Islet precursor cell (in vitro differentiated cells): ENCODE results near the gene DOLPP1.
"Not testable (repeated sequence)": the region's sequence is repeated elsewhere in the genome, so short reads cannot be mapped to it uniquely, and the experiment has no call there.

Source experiments
- DNase-seq: peaks from one replicate; pipeline ENCODE4 v3.0.0-alpha.2; 2018

Gene DOLPP1, protein sequence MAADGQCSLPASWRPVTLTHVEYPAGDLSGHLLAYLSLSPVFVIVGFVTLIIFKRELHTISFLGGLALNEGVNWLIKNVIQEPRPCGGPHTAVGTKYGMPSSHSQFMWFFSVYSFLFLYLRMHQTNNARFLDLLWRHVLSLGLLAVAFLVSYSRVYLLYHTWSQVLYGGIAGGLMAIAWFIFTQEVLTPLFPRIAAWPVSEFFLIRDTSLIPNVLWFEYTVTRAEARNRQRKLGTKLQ

DNA sequence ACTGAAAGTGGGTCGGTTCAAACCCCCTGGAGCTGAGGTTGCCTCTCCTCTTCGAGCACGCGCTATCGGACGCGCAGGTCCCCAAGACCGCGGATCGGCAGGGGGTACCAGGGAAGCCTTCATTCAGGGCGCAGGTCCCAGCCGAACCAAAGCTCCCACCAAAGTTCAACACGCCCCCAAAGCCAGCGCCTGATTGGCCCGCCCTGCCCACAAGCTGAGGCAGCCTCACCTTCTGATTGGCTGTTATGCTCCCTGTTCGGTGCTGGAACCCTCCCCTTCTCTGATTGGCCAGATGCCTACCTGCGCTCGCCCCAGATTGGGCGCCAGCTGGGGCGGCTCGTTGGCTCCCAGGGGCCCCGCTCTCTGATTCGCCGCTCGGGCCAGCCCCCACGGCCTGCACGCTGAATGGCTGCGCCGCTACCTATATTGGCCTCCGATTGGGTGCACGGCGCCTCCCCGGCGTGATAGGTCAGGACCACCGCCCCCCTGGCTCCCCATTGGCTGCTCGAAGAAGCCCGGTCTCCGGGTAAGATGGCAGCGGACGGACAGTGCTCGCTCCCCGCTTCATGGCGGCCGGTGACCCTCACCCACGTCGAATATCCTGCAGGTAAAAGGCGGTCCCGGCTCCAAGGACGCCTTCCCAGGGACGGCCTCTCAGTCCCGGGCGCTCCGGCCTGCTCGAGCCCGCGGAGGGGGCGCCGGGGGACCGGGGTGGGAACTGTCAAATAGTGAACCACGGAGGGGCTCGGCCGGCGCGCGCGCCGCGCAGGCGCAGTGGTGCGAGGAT lies at the start of gene DOLPP1:
Gene DOLPP1, plus strand, starts transcription at position 511 of the 787 bp plus-strand sequence. Its CDS starts 21 bp downstream, at position 532.
- DNase-seq: peak; percentile 100

DNA sequence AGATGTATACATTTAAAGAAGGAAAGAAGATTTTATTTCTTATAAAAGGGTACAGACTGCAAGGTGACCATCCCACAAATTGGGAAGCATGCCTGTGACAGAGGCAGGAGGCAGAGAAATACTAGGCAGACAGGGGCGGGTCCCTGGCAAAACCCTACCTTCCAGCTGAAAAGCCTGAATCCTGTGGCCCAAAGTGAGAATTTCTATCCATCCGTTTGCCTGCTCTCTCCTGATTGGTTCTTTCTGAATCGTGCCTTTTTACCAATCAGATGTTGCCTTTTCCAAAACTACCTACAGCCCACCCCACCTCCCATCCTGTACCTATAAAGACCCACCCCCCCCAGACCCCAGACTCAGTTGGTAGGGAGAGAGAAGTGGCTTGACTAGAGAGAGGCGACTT lies 49.4 kb upstream of the DOLPP1 start:
- DNase-seq: no peak

DNA sequence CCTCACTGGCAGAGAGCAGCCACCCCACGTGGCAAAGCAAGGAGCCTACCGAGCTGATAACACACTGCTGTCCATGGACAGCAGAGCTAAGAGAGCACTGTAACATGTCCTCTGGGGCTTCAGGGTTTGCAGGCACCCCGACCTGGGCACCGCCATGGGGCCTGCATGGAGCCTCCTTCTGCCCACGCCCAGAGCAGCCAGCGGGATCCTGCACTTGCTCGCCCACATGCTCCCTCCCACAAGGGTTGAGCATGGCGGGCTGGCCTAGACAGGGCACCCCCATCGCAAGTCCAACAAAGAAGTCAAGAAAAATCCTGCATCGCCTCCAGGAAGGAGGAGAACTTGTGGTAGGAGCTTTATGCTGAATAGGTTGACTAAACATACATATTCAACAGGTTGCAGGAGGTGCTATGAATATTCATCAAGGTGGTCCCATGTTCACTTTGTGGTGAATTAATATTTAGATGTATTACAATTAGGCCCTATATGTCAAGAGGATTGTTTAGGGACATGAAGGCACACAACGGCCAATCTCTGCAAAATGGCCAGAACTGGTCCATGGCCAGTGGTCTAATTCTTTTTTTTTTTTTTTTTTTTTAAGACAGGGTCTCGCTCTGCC lies 48.3 kb upstream of the DOLPP1 start:
- DNase-seq: no peak

DNA sequence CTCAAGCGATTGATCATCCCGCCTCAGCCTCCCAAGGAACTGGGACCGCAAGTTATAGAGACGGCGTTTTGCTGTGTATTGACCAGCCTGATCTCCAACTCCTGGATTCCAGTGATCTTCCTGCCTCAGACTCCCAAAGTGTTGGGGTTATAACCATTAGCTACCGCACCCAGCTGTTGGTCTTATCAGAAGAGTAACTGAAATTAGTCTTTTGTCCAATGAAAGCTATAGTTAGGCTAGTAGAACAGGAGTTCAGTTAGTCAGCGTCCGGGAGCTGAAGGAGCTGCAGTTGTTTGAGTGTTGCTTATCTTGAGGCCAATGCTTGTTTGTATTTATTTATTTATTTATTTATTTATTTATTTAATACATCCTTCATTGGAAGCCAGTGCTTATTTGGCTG lies 47.7 kb upstream of the DOLPP1 start:
- no peak for DNase-seq

DNA sequence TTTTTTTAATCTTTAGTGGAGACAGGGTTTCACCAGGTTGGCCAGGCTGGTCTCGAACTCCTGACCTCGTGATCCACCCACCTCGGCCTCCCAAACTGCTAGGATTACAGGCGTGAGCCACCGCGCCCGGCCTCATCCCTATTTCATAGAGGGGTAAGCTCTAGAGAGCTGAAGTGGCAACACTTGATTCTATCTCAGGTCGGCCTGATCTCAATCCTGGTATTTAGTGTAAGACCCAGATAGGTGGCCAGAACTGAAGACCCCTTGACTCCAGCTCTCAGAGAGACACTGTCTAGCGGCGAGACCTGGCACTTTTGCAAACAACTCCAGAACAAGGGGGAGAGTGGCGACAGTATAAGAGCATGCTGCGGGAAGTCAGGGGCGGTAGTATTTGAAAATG lies 45.1 kb upstream of the DOLPP1 start:
- DNase-seq: not testable (repeated sequence)

DNA sequence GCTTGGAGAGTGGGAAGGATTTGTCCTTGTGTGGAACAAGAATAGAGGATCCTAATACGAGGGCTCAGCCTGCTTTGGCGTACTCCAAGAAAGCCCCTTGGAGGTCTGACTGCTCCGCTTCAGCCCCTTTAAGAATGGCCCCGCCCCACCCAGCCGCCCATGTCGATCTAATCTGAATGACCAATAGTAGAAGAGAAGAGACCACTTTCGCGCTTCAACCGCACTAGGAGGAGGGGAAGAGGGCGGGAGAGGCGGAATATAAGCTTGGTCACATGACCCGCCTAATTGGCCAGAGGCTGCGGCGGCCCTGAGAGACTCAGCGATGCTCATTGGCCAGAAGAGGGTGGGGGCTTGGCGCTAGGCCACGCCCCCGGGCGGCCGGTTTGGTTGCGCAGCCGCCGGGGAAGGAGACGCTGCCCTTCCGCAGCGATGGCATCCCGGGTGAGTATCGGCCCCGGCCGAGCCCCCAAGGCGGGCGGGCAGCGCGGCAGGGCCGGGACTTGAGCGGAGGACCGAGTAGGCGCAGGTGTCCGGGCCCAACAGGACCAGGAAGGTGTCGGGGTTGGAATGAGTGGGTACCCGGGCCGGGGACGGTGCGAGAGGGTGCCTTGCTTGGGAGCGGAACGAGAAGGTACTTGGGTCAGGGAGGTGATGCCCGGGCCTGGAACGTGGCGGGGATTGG lies 44.5 kb upstream of the DOLPP1 start, which contains the start of gene MIGA2:
Gene MIGA2, plus strand, starts transcription at position 386 of the 682 bp plus-strand sequence. CDS start 3,969 bp downstream, outside the sequence.
- DNase-seq: peak; percentile 99

DNA sequence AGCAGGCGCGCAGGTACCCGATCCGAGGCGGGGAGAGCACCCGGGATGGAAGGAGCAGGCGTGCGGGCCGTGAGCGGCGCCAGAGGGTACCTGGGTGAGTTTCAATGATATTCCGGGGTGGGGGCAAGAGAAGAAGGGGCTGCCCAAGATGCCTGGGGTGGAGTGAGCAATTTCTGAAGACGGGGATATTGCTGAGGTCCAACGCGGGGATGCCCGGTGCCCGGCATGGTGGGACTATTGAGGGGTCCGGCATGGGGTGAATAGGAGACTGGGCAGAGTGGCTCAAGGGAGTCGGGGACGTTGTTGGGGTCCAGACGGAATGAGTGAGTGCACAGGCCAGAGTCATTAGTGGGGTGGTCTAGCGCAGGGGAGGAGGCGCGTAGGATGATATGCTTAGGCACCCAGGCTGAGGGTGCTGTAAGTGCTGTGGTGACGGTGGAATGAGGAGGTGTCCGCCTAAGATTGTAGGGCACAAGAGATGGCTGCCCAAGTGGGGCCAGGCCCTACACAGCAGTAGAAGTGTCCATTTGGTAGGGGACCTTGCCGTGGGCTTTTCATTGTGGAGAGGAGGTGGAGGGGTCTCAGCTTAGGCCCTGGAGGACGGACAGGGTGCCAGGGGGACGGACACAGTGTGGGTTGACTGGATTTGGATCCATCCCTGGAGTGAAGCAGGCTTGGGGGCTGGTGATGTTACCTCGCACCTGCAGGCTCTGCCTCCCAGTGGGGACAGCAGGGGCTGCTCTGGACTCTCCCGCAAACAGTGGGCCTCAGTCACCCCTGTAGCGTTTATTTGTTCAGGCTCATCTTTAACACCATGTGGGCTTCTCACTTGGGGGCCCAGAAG lies 43.8 kb upstream of the DOLPP1 start:
- DNase-seq: no peak

DNA sequence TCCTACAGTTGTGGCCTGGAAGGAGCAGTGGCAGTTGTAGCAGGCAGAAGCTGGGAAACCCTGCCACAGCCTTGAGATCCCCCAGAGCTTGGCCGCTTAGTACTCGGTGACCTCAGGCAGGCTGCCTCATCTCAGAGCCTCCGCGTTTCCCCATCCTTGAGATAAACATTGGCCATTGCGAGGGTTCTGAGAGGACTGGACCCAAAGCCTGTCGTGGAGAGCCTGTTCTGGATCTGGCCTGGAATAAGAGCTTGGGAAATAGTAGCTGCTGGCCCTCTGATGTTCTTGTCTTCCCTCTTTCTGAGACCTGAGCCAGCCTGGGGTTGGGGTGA lies 43.2 kb upstream of the DOLPP1 start:
- no peak for DNase-seq

DNA sequence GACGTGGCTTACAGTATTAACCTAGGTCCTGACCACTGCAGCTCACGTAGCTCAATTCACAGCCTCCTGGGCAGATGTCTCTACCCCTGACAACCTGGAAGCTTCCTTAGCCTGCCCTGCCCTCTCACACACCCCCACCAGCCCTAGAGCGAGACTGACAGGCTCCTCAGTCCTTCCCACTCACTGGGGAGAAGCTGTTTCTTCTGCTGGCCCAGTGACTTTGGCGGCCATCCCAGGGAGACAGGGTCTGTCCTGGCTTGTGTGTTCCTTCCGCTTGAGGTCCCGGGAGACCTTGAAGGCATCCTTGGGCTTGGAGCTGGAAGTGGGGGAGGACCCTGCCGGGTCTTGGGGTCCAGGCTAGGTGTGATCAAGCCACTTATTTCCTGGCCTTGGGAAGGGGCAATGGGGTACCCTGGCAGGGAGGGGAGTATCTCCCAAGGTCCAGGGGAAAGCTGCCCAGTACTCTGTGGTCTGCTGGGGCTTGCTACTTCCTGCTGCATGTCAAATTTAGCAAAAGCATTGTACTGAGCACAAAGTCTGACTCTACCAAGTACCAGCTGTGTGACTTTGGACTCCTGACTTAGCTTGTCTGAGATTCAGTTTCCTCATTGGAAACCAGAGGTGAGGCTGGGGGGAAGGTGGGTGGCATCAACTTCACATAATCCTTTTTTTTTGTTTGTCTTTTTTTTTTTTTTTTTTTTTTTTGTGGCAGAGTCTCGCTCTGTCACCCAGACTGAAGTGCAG lies 42.6 kb upstream of the DOLPP1 start:
- DNase-seq: no peak

DNA sequence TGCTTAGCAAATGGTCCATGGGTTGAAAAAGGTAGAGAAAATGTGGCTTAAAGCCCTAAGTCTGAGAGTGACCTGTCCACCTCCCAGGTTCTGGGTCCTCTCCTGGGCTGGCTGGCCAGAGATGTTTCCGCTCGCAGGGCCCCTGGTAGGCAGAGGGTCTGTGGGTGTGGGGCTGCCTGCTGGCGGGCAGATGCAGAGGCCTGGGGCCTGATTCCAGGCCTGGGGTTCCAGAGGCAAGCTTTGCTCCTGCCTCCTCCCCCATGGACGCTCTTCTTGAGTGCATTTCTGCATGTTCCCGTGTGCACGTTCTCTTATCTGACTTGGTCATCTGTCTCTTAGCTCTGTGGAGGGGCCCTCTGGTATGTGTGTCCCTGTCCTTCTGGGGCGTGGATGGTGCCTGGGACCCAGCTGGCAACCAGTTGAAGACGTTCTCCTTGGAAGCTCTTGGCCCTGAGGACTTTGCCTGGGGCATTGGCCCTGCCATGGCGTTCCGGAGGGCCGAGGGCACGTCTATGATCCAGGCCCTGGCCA lies 40.7 kb upstream of the DOLPP1 start:
- DNase-seq: no peak

DNA sequence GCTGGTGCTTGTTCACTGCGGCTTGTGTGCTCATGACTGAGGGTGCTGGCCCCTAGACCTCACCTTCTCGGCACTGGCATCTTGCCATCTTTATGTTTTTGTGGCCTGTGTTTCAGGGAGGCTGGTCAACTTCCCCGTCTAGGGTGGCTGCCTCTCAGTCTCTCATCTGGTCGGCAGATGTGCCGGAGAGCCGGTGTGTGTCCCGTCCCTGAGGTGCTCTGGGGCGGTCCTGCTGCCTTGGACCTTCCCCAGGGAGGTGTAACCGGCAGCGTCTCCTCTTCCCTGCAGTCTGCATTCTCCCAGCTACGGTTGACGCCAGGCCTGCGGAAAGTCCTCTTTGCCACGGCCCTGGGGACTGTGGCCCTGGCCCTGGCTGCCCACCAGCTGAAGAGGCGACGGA lies 38.9 kb upstream of the DOLPP1 start:
- DNase-seq: no peak

DNA sequence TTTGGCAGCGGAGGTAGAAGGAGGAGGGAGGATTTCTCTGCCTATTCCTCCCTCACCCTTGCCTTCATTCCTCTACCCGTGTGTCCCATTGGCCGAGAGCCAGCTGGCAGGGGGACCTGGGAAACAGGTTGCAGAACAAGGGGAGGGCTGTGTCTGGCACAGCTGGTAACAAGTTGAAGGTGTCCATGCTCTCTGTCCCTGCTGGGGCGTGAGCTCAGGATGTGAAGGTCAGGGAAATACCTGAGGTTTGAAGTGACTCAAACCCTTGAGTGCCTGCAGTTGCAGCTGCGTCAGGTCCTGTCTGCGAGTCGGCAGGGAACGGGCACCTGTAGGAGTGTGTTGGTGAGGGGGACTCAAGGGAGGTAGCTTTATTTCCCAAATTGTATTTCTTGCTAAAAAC lies 28.3 kb upstream of the DOLPP1 start:
- no peak for DNase-seq

DNA sequence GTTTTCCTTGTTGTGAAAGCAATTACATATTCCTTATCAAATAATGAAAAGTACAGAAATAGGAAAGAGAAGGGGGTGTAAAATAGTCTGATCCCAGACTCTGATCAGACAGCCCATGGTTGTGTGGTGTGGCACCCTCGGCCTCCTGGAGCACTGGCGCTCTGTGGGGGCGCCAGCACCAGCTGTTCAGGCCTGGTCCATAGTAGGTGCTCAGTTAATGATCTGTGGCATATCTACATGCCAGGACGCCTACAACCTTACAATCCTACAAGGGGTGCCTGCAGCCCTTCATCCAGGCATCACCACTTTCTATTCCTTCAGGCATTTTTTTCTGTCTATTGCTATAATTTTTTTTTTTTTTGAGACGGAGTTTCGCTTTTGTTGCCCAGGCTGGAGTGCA lies 27.9 kb upstream of the DOLPP1 start:
- no peak for DNase-seq

DNA sequence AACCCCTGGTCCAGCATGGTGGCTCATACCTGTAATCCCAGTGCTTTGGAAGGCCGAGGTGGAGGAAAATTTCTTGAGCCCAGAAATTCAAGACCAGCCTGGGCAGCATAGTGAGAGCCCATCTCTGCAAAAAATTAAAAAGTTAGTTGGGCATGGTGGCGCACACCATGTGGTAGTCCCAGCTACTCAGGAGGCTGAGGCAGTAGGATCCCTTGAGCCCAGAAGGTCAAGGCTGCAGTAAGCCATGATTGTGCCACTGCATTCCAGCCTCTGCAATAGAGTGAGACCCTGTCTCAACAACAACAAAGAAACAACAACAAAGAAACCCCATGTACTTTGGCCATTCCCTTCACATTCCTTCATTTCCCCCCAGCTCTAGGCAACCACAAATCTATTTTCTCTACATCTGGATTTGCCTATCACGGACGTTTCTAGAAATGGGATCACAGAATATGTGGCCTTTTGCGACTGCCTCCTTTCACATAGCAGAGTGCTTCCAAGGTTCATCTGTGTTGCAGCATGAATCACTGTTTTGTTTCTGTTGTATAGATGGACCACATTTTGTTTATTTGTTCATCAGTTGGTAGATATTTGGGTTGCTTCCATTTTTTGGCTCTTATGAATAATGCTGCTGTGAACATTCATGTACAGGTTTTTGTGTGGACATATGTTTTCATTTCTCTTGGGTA lies 26.6 kb upstream of the DOLPP1 start:
- DNase-seq: no peak

DNA sequence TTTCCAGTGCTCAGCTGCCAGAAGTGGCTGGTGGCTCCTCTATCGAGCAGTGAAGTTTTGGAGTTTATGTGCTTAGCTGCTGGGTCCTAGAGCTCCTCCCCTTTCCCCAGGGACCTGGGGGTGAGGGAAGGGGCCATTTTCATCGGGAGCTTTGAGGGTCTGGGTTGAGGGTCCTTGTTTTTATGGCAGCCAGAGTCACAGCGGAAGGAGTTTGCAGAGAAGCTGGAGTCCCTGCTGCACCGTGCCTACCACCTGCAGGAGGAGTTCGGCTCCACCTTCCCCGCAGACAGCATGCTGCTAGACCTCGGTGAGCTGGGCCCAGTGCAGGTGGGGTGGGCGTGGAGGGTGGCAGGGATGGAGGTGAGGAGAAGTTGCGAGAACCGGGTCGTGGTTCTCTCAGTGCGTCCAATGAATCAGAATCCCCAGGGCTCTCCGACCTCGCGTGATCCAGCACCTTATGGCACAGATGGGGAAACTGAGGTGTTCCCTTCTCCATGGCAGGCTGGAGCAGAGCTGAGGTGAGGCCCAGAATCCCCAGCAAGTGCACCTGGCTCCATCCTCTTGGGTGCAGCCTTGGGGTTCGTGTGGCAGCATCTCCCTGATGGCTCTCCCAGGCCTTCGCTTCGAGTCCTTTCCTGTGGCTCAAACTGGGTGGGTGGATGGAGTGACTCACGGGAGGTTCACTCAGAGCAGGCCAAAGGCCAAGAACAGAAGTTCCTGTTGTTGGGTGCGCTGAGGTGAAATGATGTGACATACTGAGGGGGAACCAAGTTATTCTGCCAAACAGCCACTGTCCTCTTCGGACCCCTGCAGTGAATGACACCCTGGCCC lies 21.7 kb upstream of the DOLPP1 start:
- no peak for DNase-seq

DNA sequence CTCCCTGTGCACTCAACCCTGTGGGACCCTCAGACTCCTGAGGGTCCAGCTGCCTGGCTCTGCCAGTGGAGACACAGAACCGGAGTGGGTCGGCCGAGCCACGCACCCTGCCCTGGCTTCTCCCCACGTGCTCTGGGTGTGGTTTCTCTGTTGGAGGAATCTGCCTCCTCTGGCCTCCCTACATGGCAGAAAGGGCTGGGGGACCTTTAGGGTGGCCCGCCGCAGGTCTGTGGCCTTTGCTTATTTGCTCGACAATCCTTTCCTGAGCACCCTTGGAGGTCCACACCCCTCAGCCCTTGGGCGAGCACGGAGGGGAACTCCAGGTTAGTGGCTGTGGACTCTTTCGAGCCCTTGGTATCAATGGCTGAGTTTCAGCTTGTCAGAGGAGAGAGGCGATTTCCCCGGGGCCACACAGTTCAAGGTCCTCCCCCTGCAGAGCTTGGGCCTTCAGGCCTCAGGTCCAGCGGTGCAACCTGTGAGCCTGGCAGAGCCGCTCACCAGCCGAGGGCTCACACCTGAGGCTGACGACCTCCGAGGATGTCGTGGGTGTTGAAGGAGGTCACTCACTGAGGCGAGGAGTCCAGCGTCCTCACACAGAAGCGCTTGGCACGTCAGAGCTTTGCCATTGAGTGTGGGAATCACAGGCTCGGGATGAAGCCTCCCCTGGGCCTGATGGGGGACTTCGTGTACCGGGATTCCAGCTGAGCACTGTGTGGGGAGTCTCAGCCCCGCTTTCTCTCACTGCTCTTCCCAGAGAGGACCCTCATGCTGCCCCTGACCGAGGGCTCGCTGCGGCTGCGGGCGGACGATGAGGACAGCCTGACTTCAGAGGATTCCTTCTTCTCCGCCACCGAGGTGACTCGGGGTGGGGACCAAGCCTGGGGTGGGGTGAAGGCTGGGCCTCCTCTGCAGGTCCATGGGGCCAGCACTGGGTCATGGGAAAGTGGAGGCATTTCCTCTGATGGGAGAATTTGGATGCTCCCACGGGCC lies 20.8 kb upstream of the DOLPP1 start:
- DNase-seq: peak; percentile 45

DNA sequence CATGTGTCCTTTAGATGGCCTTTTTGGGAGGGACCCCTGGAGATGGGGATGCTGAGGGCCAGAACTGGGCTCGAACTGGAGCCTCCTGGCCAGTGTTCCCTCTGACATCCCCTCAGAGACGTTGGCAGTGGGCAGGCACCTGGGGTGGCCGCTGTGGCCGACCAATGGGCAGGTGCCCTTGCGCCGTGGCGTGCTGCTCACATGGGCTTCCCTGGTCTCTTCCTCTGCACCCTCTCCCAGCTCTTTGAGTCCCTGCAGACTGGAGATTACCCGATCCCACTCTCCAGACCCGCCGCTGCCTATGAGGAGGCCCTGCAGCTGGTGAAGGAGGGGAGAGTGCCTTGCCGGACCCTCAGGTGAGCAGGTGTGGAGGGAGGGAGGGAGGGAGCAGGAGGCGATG lies 19.9 kb upstream of the DOLPP1 start:
- no peak for DNase-seq

DNA sequence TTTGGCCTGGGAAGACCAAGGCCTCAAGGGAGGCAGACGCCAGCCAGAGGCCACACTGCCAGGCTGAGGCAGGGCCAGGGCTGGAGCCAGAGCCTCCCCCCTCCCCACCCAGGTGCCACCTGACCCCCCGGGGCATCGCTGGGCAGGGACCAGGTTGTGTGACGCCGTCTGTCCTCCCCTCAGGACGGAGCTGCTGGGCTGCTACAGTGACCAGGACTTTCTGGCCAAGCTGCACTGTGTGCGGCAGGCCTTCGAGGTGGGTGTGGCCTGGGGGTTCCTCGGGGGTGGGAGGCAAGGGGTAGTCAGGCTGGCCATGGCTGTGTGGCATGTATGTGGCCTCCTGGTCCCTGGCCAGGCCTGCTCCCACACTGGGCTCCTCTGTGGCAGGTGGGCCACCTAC lies 17.9 kb upstream of the DOLPP1 start:
- no peak for DNase-seq

DNA sequence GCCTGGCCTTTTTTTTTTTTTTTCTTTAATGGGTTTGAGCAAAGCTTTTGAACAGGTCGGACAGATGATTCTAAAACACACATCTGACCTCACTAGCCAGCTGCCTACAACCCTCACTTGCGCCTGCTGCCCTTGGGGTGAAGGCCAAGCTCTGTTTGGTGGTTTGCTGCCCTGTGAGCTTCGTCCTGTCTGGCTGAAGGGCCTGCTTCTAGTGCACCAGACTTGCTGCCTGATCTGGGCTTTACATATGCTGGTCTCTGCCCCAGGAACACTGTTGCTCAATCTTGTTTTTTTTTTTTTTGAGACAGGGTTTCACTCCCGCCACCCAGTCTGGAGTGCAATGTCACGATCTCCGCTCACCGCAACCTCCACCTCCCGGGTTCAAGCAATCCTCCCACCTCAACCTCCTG lies 16.4 kb upstream of the DOLPP1 start:
- no peak for DNase-seq
